NCI-H748 treated with DMSO at 0.1 percent for 48 hours (cell line): ENCODE results near the gene TIMM21.
A peak's percentile ranks its signal among the peaks of the same experiment; 100 is the strongest.

Experiments
- DNase-seq: peaks from one replicate; lab custom pipeline; 2025; lab: John Stamatoyannopoulos, UW

TIMM21 gene

GRCh38 chr18:74191577-74191976 lies 43.3 kb downstream of the TIMM21 start:
- DNase-seq, result no peak

GRCh38 chr18:74194691-74195090 lies 46.4 kb downstream of the TIMM21 start:
- no peak for DNase-seq

GRCh38 chr18:74196220-74197119 lies 48.1 kb downstream of the TIMM21 start:
- peak; percentile 57 for DNase-seq

- no peak for DNase-seq
Observed at GRCh38 chr18:74197705-74198341, 49.5 kb downstream of the TIMM21 start.

- DNase-seq, result no peak
Observed at GRCh38 chr18:74198453-74198852, 50.1 kb downstream of the TIMM21 start.

- no peak for DNase-seq
Observed at GRCh38 chr18:74200780-74201179, 52.5 kb downstream of the TIMM21 start.

- DNase-seq, result no peak
Observed at GRCh38 chr18:74203811-74204210, 55.5 kb downstream of the TIMM21 start.

GRCh38 chr18:74204526-74205152 lies 56.3 kb downstream of the TIMM21 start:
- no peak for DNase-seq
